SU-DHL-6 (cell line): ENCODE measurements around the gene SEC23A.

Experiments
- H2AFZ ChIP-seq: fragments of 200-600 bp; sonication (generic); 2 replicates; pipeline ENCODE4 v1.6.1; 2014; ENCODE audit warnings: low read depth, mild to moderate bottlenecking, moderate library complexity, mixed read lengths, antibody characterized with exemption, low read length; ENCODE audit not compliant: severe bottlenecking
- H3F3A ChIP-seq: fragments of 200-600 bp; shearing (Covaris generic); 2 replicates; pipeline ENCODE4 v1.6.0; 2016; ENCODE audit warnings: antibody characterized with exemption, mild to moderate bottlenecking; ENCODE audit not compliant: insufficient read depth
- H3K27ac ChIP-seq: fragments of 200-600 bp; sonication (generic); 2 replicates; pipeline ENCODE4 v1.5.1; 2016; ENCODE audit warnings: low read depth, mild to moderate bottlenecking, low read length, moderate library complexity, mixed read lengths
- H3K27me3 ChIP-seq: fragments of 200-600 bp; sonication (generic), shearing (Covaris generic); 2 replicates; pipeline ENCODE4 v1.6.0; 2014; ENCODE audit warnings: mild to moderate bottlenecking, low read length
- H3K36me3 ChIP-seq: fragments of 200-600 bp; sonication (generic); 2 replicates; pipeline ENCODE4 v1.6.1; 2014; ENCODE audit warnings: mild to moderate bottlenecking, low read length, mixed read lengths
- H3K4me2 ChIP-seq: fragments of 300-600, 200-600 bp; shearing (Covaris generic), sonication (generic); 2 replicates; pipeline ENCODE4 v1.6.0; 2014; ENCODE audit warnings: low read length, low read depth, mild to moderate bottlenecking; ENCODE audit not compliant: poor library complexity, severe bottlenecking
- H3K4me3 ChIP-seq: fragments of 200-600 bp; sonication (generic); 2 replicates; pipeline ENCODE4 v1.5.1; 2014; ENCODE audit warnings: antibody characterized with exemption, low read length, mild to moderate bottlenecking, mixed read lengths; ENCODE audit not compliant: insufficient read depth, poor library complexity, severe bottlenecking
- H3K79me2 ChIP-seq: fragments of 200-600 bp; sonication (generic); 2 replicates; pipeline ENCODE4 v1.6.1; 2014; ENCODE audit warnings: mild to moderate bottlenecking, low read length, moderate library complexity; ENCODE audit not compliant: insufficient read depth
- H3K9ac ChIP-seq: fragments of 200-600 bp; sonication (generic); 2 replicates; pipeline ENCODE4 v1.7.0; 2014; ENCODE audit warnings: mild to moderate bottlenecking, low read length
- H3K9me2 ChIP-seq: fragments of 200-600 bp; sonication (generic); replicated peaks from 2 replicates; pipeline ENCODE4 v1.6.1; 2014; ENCODE audit warnings: low read length; ENCODE audit not compliant: insufficient read depth
- H3K9me3 ChIP-seq: fragments of 200-600 bp; sonication (generic); 2 replicates; pipeline ENCODE4 v1.6.1; 2014; ENCODE audit warnings: low read length, mixed read lengths; ENCODE audit not compliant: insufficient read depth
- H4K20me1 ChIP-seq: fragments of 200-600 bp; sonication (generic); 2 replicates; pipeline ENCODE4 v1.6.1; 2014; ENCODE audit warnings: low read depth, mild to moderate bottlenecking, antibody characterized with exemption, low read length, moderate library complexity, mixed read lengths
- EZH2phosphoT487 ChIP-seq: fragments of 200-600 bp; sonication (generic), shearing (Covaris generic); conservative IDR thresholded peaks from 2 replicates; pipeline ENCODE4 v1.6.1; 2018; ENCODE audit warnings: mild to moderate bottlenecking, antibody characterized with exemption, low read length, moderate library complexity, mixed read lengths
- TF ChIP-seq, protein P1 (sequence below): fragments of 200-600 bp; sonication (generic); IDR thresholded peaks from one replicate; pipeline ENCODE4 v1.5.1; 2017; ENCODE audit warnings: antibody characterized with exemption, mild to moderate bottlenecking, low read length, moderate library complexity; ENCODE audit not compliant: insufficient read depth, poor library complexity, severe bottlenecking

The SEC23A gene

DNA sequence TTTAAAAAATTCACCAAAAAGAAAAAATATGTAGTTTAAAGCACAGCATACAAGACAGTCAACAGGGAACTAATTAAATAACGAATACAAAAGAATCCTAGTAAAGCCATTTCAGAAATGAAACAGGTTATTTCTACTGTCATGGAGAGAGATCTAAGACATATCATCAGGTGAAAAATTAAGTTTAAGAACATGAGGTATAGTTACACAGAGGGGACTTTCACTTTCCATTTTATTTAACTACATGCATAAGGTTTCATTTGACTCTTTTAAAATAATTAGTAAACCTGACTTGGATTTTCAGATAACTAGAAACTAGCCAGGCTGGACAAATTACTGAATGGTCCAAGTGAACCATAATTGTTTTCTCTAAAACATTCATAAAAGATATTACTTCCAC lies 11.3 kb downstream of the SEC23A start:
- Histone ChIP-seq H3K9me3 (no peaks in the 10 kb centered on the region), H2AFZ (no peak overlapping the region), H3F3A (no peaks in the 10 kb centered on the region; the same call in 1 of the 2 replicates), H4K20me1 (no peaks in the 10 kb centered on the region), H3K36me3 (peaks cover 39% of the 10 kb centered on the region), H3K4me2 (no peak overlapping the region), H3K9me2 (no peaks in the 10 kb centered on the region), H3K27ac (no peak overlapping the region), H3K27me3 (no peaks in the 10 kb centered on the region), H3K9ac (no peak overlapping the region), H3K4me3 (no peak overlapping the region), H3K79me2 (no peaks in the 10 kb centered on the region)
- no peak for TF ChIP-seq EZH2phosphoT487
- TF ChIP-seq, protein P1, sequence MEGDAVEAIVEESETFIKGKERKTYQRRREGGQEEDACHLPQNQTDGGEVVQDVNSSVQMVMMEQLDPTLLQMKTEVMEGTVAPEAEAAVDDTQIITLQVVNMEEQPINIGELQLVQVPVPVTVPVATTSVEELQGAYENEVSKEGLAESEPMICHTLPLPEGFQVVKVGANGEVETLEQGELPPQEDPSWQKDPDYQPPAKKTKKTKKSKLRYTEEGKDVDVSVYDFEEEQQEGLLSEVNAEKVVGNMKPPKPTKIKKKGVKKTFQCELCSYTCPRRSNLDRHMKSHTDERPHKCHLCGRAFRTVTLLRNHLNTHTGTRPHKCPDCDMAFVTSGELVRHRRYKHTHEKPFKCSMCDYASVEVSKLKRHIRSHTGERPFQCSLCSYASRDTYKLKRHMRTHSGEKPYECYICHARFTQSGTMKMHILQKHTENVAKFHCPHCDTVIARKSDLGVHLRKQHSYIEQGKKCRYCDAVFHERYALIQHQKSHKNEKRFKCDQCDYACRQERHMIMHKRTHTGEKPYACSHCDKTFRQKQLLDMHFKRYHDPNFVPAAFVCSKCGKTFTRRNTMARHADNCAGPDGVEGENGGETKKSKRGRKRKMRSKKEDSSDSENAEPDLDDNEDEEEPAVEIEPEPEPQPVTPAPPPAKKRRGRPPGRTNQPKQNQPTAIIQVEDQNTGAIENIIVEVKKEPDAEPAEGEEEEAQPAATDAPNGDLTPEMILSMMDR: no peak

DNA sequence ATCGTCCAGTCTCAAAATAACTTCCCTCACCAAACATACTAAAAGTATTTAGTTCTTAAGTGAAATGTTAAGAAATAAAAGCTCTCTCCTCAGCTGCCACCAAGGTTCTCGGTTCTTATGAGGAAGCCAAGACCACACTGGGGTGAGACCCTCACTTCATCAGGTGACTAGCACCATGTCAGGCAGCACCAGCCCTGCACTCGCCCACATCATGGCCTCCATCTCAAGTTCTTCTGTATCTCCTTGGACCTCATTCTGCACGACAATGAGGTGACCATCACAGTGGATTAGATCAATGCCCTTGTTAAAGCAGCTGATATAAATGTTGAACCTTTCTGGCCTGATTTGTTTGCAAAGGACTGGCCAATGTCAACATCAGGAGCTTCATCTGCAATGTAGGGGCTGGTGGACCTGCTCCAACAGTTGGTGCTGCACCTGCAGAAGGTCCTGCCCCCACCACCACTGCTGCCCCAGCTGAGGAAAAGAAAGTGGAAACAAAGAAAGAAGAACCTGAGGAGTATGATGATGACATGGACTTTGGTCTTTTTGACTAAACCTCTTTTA lies 12.4 kb downstream of the SEC23A start:
- TF ChIP-seq EZH2phosphoT487: no peak
- TF ChIP-seq, protein P1: no peak

DNA sequence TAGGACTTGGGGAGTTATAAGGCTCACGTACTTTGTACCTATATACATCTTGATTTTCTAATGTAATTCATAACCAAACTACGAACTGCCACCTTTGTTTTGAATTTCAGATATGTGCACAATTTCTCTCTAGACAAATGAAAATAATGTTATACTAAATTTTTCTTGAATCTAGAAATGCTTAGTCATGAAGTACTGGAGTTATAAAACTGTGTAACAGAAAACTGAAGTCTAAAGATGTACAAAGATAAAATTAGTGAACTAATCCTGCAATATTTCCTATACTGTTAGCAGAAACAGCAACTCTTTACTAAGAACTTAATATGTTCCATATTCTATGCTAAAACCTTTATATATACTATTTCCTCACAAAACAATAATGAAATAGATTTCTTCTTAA lies 15.5 kb downstream of the SEC23A start:
- Histone ChIP-seq H3K9me3 (no peaks in the 10 kb centered on the region), H3K27ac (no peak overlapping the region), H3K4me2 (no peak overlapping the region), H3K9ac (no peak overlapping the region), H3K79me2 (no peaks in the 10 kb centered on the region), H3K9me2 (no peaks in the 10 kb centered on the region), H3K36me3 (peaks cover 42% of the 10 kb centered on the region), H3K4me3 (no peak overlapping the region), H3F3A (peaks cover 3% of the 10 kb centered on the region), H2AFZ (no peak overlapping the region), H4K20me1 (no peaks in the 10 kb centered on the region), H3K27me3 (no peaks in the 10 kb centered on the region)
- TF ChIP-seq, protein P1: no peak
- TF ChIP-seq EZH2phosphoT487: no peak

More for the DNA sequence above, 12.4 kb downstream of the SEC23A start:
- Histone ChIP-seq H4K20me1 (no peaks in the 10 kb centered on the region), H3K27ac (no peak overlapping the region), H3F3A (no peaks in the 10 kb centered on the region; the same call in 1 of the 2 replicates), H3K79me2 (no peaks in the 10 kb centered on the region), H3K4me3 (no peak overlapping the region), H2AFZ (no peak overlapping the region), H3K27me3 (no peaks in the 10 kb centered on the region), H3K36me3 (peaks cover 41% of the 10 kb centered on the region), H3K9me3 (no peaks in the 10 kb centered on the region), H3K9me2 (no peaks in the 10 kb centered on the region), H3K4me2 (no peak overlapping the region), H3K9ac (no peak overlapping the region)
